Activated CD4-positive, alpha-beta T cell treated with anti-CD3 and anti-CD28 coated beads, Interleukin-2, amount 50 U/mL, for 1 hour (primary cell): ENCODE measurements around the gene CEBPB.

ENCODE experiments used
- DNase-seq: peaks from one replicate; pipeline ENCODE4 v3.0.0-alpha.2; 2020

CEBPB gene

GRCh38 chr20:50230184-50230583, 39.6 kb downstream of the CEBPB start:
- DNase-seq, result no peak

GRCh38 chr20:50230871-50231560, 40.4 kb downstream of the CEBPB start:
- DNase-seq, result no peak

- DNase-seq, result no peak
Observed at GRCh38 chr20:50231854-50232253, 41.2 kb downstream of the CEBPB start.

- no peak for DNase-seq
Observed at GRCh38 chr20:50232651-50233324, 42.2 kb downstream of the CEBPB start.

GRCh38 chr20:50233325-50234212, 42.9 kb downstream of the CEBPB start:
- DNase-seq, result no peak

GRCh38 chr20:50234288-50234687, 43.7 kb downstream of the CEBPB start:
- DNase-seq, result no peak

- no peak for DNase-seq
Observed at GRCh38 chr20:50237349-50237748, 46.7 kb downstream of the CEBPB start.

- DNase-seq, result no peak
Observed at GRCh38 chr20:50238081-50238800, 47.6 kb downstream of the CEBPB start.

GRCh38 chr20:50240092-50240491, 49.5 kb downstream of the CEBPB start:
- DNase-seq, result no peak

GRCh38 chr20:50242178-50242514, 51.5 kb downstream of the CEBPB start:
- no peak for DNase-seq
